ENCODE data around the gene DHX58. TPM values are rescaled to one million over a fixed set of nuclear protein-coding genes. Genes with fewer than 3 reads are reported as not detected.

Gene DHX58
- total and polyA plus RNA-seq, 2 donors (not counting 3 experiments of a cell fraction or from before 2014, with no cell fraction given) = 3.1 to 9.0 TPM

DNA sequence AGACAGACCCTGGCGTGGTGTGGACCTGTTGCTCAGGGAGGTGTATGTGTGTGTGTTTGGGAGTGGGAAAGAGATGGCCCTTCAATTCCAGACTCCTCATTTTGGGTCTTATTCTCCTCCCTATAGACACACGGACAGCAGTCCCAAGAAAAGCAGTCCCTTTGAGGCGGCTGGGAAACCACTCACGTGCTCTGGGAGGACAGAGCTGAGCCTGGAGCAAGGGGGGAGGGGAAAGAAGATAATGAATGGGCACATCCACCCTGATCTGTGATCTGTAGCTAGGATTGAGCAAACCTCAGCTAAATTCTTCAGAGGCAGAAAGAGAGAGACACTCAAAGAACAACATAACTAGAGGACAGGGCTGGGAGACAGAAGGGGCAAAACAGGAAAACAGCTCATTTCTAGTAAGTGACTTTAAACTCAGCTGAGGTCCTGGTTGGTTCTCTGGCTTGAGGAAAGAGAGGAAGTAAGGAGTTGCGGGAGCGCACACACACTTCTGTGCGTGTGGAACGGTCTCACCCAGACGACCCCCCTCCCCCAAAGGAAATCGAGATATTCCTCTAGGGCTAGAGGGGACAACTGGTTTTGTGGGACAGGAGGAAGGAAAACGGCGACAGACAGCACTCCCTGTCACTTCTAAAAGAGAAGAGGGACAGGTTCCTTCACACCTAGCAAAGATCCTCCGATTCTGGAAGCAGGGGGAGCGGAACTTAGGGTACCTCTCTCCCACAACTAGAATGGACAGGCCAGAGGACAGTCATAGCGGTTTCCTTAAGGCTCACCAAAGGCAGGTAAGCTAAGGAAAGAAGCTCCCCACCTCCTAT, 41.6 kb upstream of the DHX58 start:
- Histone ChIP-seq H3K36me3 (ENCODE audit: control insufficient read depth in 2 of 2, extremely low read depth in 1 of 2, insufficient read depth in 2 of 2, low read length in 2 of 2) (peaks cover 0 to 6% of the 10 kb centered on the region in 2 experiments), H3K4me2 (ENCODE audit: insufficient read depth, low read length) (peak overlapping the region; percentile 76), H2AFZ (ENCODE audit: low read depth, low read length) (no peak overlapping the region), H4K20me1 (replicated peaks; ENCODE audit: control insufficient read depth, extremely low read depth, insufficient read depth, low read length) (peaks cover 4% of the 10 kb centered on the region), H3K27ac (ENCODE audit: insufficient read depth, low read depth, low read length) (peak overlapping the region; percentile 75), H3K27me3 (ENCODE audit: control insufficient read depth in 2 of 2, insufficient read depth in 2 of 2, low read length in 2 of 2) (no peaks in the 10 kb centered on the region), H3K9me3 (replicated peaks; ENCODE audit: control insufficient read depth, insufficient read depth, low read length) (no peaks in the 10 kb centered on the region), H3K4me1 (ENCODE audit: control insufficient read depth, extremely low read depth, insufficient read depth, low read length) (peaks cover 13% of the 10 kb centered on the region), H3K4me3 (replicated peaks in 1 of 3; ENCODE audit: insufficient read depth in 1 of 3, low read depth in 1 of 3, low read length in 3 of 3) (peak overlapping the region; percentile 73 to 100 (median 90)), H3K79me2 (ENCODE audit: control insufficient read depth, insufficient read depth, low read length) (peaks cover 53% of the 10 kb centered on the region), H3K9me1 (replicated peaks; ENCODE audit: control insufficient read depth, extremely low read depth, insufficient read depth, low read length) (no peaks in the 10 kb centered on the region), H3K9ac (replicated peaks; ENCODE audit: extremely low read depth, insufficient read depth, low read length) (peak overlapping the region; percentile 93)
- TSS peak; percentile 59 for BruUV-seq (replicated peaks)
- CTCF ChIA-PET = interaction anchor here (0.7 to 2.1 kb wide), 9 partner anchors 8 to 86 kb away, joined by 3 to 13 read pairs (median 5); no protein-coding TSS in a partner anchor
- FAIRE-seq (peak; percentile 88), DNase-seq (ENCODE audit: low read depth, low spot score) (peak; percentile 73)
- dilution Hi-C loops (cut with MboI; ENCODE audit: extremely low pct_ligation_motif_present, low sequenced_read_pairs) (no loop called here), intact Hi-C loops (cut with micrococcal nuclease) (loop anchor here (1.0 kb wide), 1 partner anchor 22 kb away; no protein-coding TSS in a partner anchor)
- TF ChIP-seq POLR2A (IDR thresholded peaks at IDR 0.05; ENCODE audit: low read depth, low read length) = peak; percentile 53
- TF ChIP-seq, protein P1, sequence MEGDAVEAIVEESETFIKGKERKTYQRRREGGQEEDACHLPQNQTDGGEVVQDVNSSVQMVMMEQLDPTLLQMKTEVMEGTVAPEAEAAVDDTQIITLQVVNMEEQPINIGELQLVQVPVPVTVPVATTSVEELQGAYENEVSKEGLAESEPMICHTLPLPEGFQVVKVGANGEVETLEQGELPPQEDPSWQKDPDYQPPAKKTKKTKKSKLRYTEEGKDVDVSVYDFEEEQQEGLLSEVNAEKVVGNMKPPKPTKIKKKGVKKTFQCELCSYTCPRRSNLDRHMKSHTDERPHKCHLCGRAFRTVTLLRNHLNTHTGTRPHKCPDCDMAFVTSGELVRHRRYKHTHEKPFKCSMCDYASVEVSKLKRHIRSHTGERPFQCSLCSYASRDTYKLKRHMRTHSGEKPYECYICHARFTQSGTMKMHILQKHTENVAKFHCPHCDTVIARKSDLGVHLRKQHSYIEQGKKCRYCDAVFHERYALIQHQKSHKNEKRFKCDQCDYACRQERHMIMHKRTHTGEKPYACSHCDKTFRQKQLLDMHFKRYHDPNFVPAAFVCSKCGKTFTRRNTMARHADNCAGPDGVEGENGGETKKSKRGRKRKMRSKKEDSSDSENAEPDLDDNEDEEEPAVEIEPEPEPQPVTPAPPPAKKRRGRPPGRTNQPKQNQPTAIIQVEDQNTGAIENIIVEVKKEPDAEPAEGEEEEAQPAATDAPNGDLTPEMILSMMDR (IDR thresholded peaks at IDR 0.05; ENCODE audit: extremely low read depth in 1 of 2, insufficient read depth in 1 of 2, low read depth in 1 of 2, low read length in 2 of 2) = no peak
- POLR2A ChIA-PET = interaction anchor here (0.7 to 0.8 kb wide), 2 partner anchors 15 to 26 kb away, joined by 3 to 4 read pairs; partner anchors contain the start of gene KCNH4

DNA sequence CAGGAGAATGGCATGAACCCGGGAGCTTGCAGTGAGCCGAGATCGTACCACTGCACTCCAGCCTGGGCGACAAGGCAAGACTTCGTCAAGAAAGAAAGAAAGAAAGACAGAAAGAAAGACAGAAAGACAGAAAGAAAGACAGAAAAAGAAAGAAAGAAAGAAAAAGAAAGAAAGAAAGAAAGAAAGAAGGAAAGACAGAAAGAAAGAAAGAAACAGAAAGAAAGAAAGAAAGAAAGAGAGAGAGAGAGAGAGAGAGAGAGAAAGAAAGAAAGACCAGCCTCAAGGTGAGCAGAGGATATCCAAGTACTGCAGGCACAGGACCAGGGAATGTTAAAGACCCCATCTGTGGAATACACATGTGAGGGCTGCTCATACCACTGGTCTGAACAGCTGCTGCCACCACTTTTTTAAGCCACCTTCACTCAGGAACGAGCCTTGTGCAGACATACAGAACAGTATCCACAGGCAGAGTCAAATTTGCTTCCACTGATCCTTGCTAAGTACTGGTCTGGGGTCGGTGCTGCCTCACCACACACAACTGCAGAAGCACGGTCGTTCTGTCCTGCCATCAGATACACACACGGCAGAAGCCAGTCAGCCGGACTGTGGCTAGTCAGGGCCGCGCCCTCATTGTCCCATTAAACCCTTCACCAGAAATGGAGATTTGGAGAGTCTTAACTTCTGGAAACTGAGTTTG, 34.5 kb upstream of the DHX58 start:
- FAIRE-seq (no peak), DNase-seq (ENCODE audit: low read depth, low spot score) (no peak)
- Histone ChIP-seq H3K9me1 (replicated peaks; ENCODE audit: control insufficient read depth, extremely low read depth, insufficient read depth, low read length) (no peaks in the 10 kb centered on the region), H3K4me1 (ENCODE audit: control insufficient read depth, extremely low read depth, insufficient read depth, low read length) (no peaks in the 10 kb centered on the region), H3K4me2 (ENCODE audit: insufficient read depth, low read length) (no peak overlapping the region), H4K20me1 (replicated peaks; ENCODE audit: control insufficient read depth, extremely low read depth, insufficient read depth, low read length) (no peaks in the 10 kb centered on the region), H3K79me2 (ENCODE audit: control insufficient read depth, insufficient read depth, low read length) (peaks cover 92% of the 10 kb centered on the region), H3K9ac (replicated peaks; ENCODE audit: extremely low read depth, insufficient read depth, low read length) (no peak overlapping the region), H3K36me3 (ENCODE audit: control insufficient read depth in 2 of 2, extremely low read depth in 1 of 2, insufficient read depth in 2 of 2, low read length in 2 of 2) (peaks cover 4 to 23% of the 10 kb centered on the region in 2 experiments), H2AFZ (ENCODE audit: low read depth, low read length) (no peak overlapping the region), H3K27ac (ENCODE audit: insufficient read depth, low read depth, low read length) (no peak overlapping the region), H3K4me3 (replicated peaks in 1 of 3; ENCODE audit: insufficient read depth in 1 of 3, low read depth in 1 of 3, low read length in 3 of 3) (no peak overlapping the region), H3K27me3 (ENCODE audit: control insufficient read depth in 2 of 2, insufficient read depth in 2 of 2, low read length in 2 of 2) (no peaks in the 10 kb centered on the region), H3K9me3 (replicated peaks; ENCODE audit: control insufficient read depth, insufficient read depth, low read length) (no peaks in the 10 kb centered on the region)
- intact Hi-C loops (cut with micrococcal nuclease) = no loop called here
- ChIA-PET POLR2A (no interaction called here), CTCF (interaction anchor here (0.7 kb wide), 1 partner anchor 34 kb away, joined by 3 read pairs; no protein-coding TSS in a partner anchor)
- dilution Hi-C loops (cut with MboI; ENCODE audit: extremely low pct_ligation_motif_present, low sequenced_read_pairs) = no loop called here
- BruUV-seq (replicated peaks) = no TSS peak
- TF ChIP-seq, protein P2, sequence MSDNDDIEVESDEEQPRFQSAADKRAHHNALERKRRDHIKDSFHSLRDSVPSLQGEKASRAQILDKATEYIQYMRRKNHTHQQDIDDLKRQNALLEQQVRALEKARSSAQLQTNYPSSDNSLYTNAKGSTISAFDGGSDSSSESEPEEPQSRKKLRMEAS (IDR thresholded peaks at IDR 0.05; ENCODE audit: insufficient read depth, insufficient read length) = no peak
- TF ChIP-seq MYC (IDR thresholded peaks at IDR 0.05; ENCODE audit: low read depth, low read length) (no peak), JUN (IDR thresholded peaks at IDR 0.05; ENCODE audit: borderline replicate concordance, insufficient read depth, insufficient read length, low read depth) (no peak), EZH2 (IDR thresholded peaks at IDR 0.05; ENCODE audit: borderline replicate concordance, low read depth, low read length, severe bottlenecking) (no peak), GATA2 (IDR thresholded peaks at IDR 0.05; ENCODE audit: insufficient read depth, insufficient read length, low read depth, low read length) (no peak), POLR2A (IDR thresholded peaks at IDR 0.05; ENCODE audit: low read depth, low read length) (no peak), FOS (IDR thresholded peaks at IDR 0.05; ENCODE audit: borderline replicate concordance, insufficient read depth, low read length) (no peak), POLR2AphosphoS5 (IDR thresholded peaks at IDR 0.05; ENCODE audit: insufficient read depth, low read depth, low read length) (no peak)
- TF ChIP-seq, protein P1 (IDR thresholded peaks at IDR 0.05; ENCODE audit: extremely low read depth in 1 of 2, insufficient read depth in 1 of 2, low read depth in 1 of 2, low read length in 2 of 2) = no peak

All from endothelial cell of umbilical vein (primary cell).